ENCODE measurements around the gene DOCK4.
A peak's percentile ranks its signal among the peaks of the same experiment; 100 is the strongest.

Gene DOCK4

DNA sequence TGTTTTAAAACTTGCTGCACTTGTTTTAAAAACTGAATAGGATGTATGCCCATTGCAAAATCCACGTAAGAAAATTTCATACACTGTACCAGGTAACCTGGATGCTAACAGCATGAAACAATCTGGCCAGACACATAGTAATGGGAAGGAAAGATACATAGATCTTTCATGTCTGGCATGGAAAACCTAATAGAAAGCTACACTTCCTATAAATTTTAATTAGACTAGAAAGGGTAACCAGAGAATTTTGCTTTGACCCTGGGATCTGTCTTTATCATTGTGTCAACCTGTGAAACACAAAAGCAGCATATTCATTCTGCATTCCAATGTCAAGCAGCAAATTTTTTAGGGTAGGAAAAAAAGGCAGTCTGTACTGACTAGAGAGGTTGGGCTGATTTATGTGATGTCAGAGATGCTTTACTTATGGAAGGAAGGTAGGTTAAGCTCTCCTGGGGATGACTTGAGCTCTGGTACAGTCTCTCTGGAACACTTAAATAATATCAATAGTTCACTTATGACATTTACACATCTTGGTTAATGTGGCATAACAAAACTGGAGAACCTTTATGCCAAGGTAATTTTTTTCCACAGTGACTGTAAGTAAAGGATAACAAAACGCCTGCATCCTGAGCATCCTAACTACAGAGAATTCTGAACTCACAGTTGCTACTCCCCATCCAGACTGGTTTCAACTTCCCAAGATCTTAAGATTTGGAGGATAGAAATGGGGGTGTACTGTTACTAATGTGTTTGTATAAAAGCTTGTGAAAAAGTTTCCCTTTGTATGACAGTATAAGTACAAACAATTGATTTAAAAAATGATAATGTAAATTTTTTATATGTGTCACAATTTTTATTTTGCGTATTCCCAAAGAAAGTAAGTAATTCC lies 44.7 kb downstream of the DOCK4 start:
- Mint-ChIP-seq H3K9me3 (no peaks in the 10 kb centered on the region), H3K4me1 (peaks cover 7% of the 10 kb centered on the region), H3K27me3 (no peaks in the 10 kb centered on the region), H3K36me3 (no peaks in the 10 kb centered on the region), H3K4me3 (no peak overlapping the region), H3K27ac (no peak overlapping the region)
- ATAC-seq = no peak

DNA sequence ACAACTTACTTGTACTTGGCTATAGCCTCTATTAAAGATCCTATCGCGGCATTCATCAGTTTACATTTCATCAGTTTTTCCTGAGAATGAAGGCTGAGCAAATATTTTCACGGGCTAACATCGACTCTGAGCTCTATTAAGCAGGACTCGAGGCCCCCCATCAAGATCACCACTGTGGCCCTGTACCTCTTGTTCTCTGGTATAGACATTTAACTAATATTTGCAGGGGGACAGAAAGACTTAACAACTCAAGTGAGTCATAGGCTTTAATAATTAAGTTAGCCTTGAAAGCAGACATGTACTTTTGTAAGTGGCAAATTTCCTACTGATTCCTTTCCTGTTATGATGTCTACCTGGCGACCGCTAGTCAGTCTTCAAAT lies 45.4 kb downstream of the DOCK4 start:
- H3K4me3 Mint-ChIP-seq = no peak overlapping the region
- H3K9me3 Mint-ChIP-seq = no peaks in the 10 kb centered on the region
- ATAC-seq = no peak
- H3K4me1 Mint-ChIP-seq = peaks cover 7% of the 10 kb centered on the region
- H3K27ac Mint-ChIP-seq = no peak overlapping the region
- no peaks in the 10 kb centered on the region for H3K36me3 Mint-ChIP-seq
- H3K27me3 Mint-ChIP-seq = no peaks in the 10 kb centered on the region

DNA sequence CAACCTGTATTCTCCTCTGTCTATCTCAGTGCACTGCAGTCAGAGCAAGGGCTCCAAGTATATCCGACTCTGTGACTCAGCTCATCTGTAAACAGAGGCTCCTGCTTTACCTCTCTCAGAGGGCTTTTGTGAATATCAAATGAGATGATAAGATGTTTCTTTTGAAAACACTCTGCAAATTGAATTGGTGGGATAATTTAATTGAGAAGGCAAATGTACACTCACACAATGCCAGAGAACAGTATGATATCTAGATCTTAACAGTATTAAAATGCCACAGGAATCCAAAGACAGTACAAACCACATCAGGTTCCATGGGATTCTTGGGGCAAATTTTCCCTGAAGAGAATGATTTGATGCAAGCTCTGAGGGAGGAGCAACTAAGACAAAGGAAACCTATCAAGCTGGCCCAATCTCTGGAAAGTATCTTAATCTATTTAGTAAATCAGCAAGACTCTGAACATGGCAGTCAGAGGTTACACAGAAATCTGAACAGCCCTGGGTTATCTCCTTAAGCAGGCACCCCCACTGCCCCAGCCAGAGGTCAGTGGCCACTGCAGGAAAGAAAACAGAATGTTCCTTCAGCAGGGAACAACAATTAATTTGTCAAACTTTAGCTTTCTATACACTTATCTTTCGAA lies 45.9 kb downstream of the DOCK4 start:
- H3K27me3 Mint-ChIP-seq = no peaks in the 10 kb centered on the region
- no peak for ATAC-seq
- H3K9me3 Mint-ChIP-seq = no peaks in the 10 kb centered on the region

DNA sequence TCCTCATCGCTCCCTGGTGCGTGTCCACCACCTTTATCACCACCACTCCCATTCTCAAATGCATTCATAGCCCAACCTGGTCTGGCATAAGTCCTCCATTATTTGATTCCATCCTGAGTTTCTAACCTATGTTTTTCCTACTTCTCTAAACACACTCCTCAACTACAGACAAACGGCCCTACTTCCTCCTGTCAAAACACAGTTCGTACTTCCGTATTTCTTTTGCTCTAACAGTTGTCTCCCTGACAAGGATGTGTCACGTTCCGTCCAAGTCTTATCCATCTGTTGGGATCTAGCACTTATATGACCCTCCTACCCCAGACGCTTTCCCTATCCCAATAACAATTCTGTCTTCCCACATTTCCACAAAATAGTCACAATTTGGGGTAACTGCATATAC lies 46.8 kb downstream of the DOCK4 start:
- H3K27me3 Mint-ChIP-seq = no peaks in the 10 kb centered on the region
- H3K36me3 Mint-ChIP-seq = no peaks in the 10 kb centered on the region
- H3K9me3 Mint-ChIP-seq = no peaks in the 10 kb centered on the region
- H3K4me1 Mint-ChIP-seq = peaks cover 7% of the 10 kb centered on the region
- H3K4me3 Mint-ChIP-seq = no peak overlapping the region
- no peak overlapping the region for H3K27ac Mint-ChIP-seq
- ATAC-seq = no peak

More for the DNA sequence above, 45.9 kb downstream of the DOCK4 start:
- Mint-ChIP-seq H3K4me3 (no peak overlapping the region), H3K36me3 (no peaks in the 10 kb centered on the region), H3K27ac (no peak overlapping the region), H3K4me1 (peaks cover 7% of the 10 kb centered on the region)

DNA sequence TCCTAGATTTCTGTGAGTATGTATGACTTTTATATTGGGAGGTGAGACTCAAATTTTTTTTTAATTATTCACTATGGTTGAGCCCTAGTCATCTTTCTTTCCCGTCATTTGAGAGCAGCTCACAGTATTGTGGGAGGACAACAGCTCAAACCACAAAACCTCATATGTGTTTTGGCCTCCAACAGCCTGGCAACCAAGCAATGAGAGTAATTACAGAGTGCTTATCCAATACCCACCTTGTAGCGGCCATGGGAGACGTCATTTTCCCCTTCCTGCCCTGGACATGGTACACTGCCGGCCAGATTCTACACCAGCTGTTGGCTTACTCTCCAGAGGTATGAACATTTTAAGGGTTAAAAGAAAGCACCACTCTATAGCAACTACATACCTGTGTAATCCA lies 49.1 kb downstream of the DOCK4 start:
- Mint-ChIP-seq H3K9me3 (no peaks in the 10 kb centered on the region), H3K36me3 (no peaks in the 10 kb centered on the region), H3K27ac (no peak overlapping the region), H3K27me3 (no peaks in the 10 kb centered on the region), H3K4me1 (peaks cover 7% of the 10 kb centered on the region), H3K4me3 (no peak overlapping the region)
- ATAC-seq = no peak

DNA sequence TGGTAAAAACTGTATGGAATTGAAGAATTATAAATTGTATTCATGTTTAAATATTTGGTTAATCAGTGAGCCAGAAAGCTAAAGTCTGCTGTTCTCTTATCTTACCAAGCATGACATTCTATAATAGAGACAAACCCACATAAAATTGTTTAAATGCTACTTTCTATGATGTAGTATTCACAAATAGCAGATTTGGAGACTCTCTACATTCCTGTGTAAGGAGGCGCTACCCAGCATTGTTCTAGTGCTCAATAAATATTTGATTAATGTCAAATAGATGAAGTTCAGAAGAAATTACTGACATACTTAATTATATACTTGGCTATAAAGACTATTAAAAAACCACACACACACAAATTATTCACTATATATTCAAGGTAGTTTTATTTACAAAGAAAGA lies 49.8 kb downstream of the DOCK4 start:
- no peak for ATAC-seq
- no peak overlapping the region for H3K27ac Mint-ChIP-seq
- H3K4me3 Mint-ChIP-seq = no peak overlapping the region
- H3K9me3 Mint-ChIP-seq = no peaks in the 10 kb centered on the region
- peaks cover 7% of the 10 kb centered on the region for H3K4me1 Mint-ChIP-seq
- no peaks in the 10 kb centered on the region for H3K36me3 Mint-ChIP-seq
- no peaks in the 10 kb centered on the region for H3K27me3 Mint-ChIP-seq

DNA sequence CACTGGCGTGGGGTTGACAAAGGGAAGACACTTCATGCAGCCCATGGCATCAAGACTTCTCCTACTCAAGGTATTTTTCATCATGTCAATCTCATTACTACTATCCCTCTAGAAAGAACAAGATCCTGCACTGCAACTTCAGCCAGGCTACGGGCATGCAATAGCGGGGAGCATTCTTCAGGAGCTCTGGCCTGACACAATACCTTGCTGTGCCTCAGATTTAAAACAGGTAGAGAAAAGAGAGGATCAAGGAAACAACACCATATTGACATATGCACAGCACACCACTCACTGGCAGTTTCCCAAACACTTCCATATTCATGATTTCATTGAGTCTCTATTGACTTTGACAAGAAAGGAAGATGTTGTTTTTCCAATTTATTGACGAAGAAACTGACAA lies 51.5 kb downstream of the DOCK4 start:
- Mint-ChIP-seq H3K27me3 (no peaks in the 10 kb centered on the region), H3K27ac (no peak overlapping the region), H3K4me1 (peaks cover 7% of the 10 kb centered on the region), H3K4me3 (no peak overlapping the region), H3K9me3 (no peaks in the 10 kb centered on the region), H3K36me3 (no peaks in the 10 kb centered on the region)
- peak; percentile 9 for ATAC-seq

DNA sequence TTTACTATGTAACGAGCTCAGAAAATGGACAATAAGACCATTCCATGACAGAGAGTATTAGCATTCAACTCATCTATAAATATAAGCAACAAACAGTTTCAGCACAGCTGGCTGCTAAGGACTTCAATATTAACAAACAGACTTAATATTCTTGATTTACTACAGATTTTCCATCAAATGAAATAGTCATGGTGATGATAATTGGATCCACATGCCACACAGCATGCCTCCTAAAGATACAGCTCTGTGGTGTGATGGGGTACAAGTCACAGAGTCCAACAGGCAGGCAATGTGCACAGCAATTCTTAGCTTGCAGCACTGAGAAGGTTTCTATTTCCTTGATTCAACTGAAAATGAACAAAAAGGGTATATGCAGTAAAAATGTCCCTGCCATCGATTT lies 54.0 kb downstream of the DOCK4 start:
- no peak for ATAC-seq
- Mint-ChIP-seq H3K36me3 (no peaks in the 10 kb centered on the region), H3K4me3 (no peak overlapping the region), H3K9me3 (no peaks in the 10 kb centered on the region), H3K4me1 (no peaks in the 10 kb centered on the region), H3K27me3 (peaks cover 7% of the 10 kb centered on the region), H3K27ac (no peak overlapping the region)

DNA sequence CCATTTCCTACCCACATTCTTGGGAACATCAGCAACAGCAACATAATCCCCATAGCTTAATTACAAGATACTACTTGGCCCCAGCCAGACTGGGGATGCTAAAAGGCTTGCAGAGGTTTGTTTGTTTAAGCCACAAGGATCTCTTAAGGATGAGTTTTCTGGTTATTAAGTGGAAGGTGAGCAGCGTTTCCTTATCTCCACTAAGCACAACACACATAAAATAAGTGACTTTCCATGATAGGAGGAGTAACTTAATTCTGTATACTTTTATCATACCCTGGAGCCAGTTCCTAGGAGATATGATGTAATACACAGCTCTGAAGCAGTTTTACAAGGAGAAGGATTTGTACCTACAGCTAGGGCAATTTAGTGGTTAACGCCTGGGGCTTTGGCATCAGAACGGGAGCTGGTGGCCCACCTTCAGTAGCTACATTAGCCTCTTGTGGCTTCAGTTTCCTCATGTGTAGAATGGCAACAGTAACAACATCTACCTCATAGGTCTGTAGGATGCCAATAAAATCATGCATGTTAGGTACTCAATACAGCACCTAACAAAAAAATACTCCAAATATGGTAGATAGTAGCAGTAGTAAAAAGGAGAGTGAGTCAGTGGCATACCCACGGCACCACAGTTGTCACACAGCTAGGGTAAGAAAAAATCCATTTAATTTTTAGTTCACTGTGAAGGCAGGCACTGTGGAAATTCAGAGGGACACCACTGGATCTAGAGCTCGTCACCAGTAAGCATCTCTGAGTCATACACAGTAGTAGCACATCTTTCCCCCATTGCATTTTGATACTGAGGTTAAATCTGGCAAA lies 55.2 kb downstream of the DOCK4 start:
- Mint-ChIP-seq H3K9me3 (no peaks in the 10 kb centered on the region), H3K27me3 (peaks cover 7% of the 10 kb centered on the region), H3K4me1 (no peaks in the 10 kb centered on the region), H3K36me3 (no peaks in the 10 kb centered on the region), H3K4me3 (no peak overlapping the region), H3K27ac (no peak overlapping the region)
- ATAC-seq = no peak

DNA sequence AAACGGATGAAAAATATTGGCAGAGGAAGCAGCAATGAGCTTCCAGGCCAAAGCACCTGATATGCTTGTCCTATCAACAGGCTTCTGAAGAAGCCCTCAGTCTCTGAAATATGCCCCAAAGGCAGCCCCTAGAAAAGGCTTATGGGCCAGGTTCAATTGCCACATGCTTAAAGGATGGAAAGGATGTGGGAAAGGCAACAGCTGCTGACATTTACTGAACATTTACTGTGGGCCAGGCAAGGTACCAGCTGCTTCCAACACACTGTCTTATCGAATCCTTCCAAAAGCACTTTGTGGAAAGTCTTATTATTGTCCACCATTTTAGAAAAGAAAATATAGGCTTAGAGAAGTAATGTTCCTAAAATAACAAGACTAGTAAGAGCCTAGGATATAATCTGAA lies 56.5 kb downstream of the DOCK4 start:
- H3K27ac Mint-ChIP-seq = no peak overlapping the region
- ATAC-seq = no peak
- no peaks in the 10 kb centered on the region for H3K9me3 Mint-ChIP-seq
- H3K36me3 Mint-ChIP-seq = no peaks in the 10 kb centered on the region
- H3K4me1 Mint-ChIP-seq = no peaks in the 10 kb centered on the region
- H3K27me3 Mint-ChIP-seq = peaks cover 7% of the 10 kb centered on the region
- no peak overlapping the region for H3K4me3 Mint-ChIP-seq

DNA sequence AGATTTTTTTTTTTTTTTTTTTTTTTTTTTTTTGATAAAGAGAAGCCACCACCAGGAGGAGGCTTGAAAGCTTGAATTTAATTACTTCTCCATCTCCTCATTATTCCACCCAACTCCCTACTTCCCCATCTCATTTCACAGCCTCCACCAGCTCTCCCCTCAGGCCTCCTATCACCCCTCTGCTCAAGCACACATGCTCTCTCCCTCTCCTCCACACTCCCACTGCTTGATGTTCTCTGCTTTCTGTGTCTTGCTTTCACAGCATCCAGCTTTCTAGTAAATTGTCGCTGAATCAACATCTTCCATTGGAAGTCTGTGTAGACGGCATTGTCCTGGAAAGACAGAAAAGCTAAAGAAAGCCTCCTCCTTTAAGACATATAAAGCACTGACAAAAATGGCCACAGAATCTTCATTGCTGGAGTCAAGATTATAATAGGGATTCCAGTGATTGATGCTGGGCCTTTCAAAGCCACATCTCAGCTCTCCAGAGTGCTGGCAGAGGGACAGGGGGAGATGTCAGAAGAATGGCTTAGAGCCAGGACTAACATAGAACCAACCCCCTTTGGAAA lies 58.3 kb downstream of the DOCK4 start:
- H3K27ac Mint-ChIP-seq = no peak overlapping the region
- no peaks in the 10 kb centered on the region for H3K4me1 Mint-ChIP-seq
- ATAC-seq = no peak
- no peaks in the 10 kb centered on the region for H3K36me3 Mint-ChIP-seq
- H3K27me3 Mint-ChIP-seq = peaks cover 7% of the 10 kb centered on the region
- no peaks in the 10 kb centered on the region for H3K9me3 Mint-ChIP-seq
- H3K4me3 Mint-ChIP-seq = no peak overlapping the region

DNA sequence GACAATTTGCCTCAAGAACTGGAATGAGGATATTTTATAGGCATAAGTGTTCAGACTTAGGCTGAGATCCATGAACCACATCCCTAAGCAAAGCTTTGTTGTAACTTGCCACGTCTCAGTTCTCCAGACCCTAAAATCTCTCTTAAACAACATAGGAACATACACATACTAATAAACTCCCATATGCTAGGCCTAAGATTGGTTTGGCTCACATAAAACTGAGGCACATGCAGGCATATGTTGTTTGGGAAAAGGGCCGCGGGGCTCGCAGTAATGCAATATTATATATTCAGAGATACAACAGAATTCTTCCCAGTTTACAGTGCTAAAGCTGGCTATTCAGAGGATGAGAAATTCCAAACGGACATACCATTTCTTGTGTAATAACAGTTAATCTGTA lies 61.0 kb downstream of the DOCK4 start:
- Mint-ChIP-seq H3K27me3 (peaks cover 7% of the 10 kb centered on the region), H3K27ac (no peak overlapping the region), H3K9me3 (no peaks in the 10 kb centered on the region), H3K36me3 (no peaks in the 10 kb centered on the region), H3K4me3 (no peak overlapping the region), H3K4me1 (no peaks in the 10 kb centered on the region)
- no peak for ATAC-seq

DNA sequence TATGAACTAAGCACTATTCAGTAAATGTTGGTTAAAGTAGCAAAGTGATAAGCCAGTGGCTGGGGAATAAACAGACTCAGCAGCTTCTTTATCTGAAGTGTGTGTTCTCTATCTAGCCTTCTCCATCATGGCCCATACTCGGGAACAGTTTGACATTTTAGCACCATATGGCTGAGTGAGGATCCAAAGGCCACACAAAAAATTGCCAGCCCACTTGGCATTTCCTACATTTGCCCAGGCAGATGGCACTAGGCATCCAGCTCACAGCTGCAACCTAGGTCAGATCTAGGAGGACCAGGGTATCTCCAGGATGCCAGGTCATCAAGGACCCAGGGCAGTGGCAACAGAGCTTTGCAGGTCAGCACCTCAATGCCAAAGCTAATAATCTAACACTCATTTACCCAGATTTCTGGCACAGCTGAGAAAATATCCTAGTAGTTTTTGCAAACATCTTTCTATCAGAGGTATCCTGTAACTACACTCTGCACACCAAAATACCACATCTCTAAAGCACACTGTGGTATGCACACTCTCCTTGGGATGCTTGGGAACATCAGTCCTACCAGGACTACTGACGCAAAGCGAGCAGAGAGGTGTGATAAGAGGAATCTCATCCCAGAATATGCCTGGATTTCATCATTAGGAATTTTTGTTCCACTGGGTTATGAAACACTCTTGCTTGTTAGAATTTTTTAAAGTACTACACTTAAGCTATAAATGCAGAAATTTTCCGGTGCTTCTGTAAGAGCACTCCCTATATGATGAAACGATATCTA lies 61.7 kb downstream of the DOCK4 start:
- Mint-ChIP-seq H3K4me3 (no peak overlapping the region), H3K36me3 (no peaks in the 10 kb centered on the region), H3K27ac (no peak overlapping the region), H3K4me1 (no peaks in the 10 kb centered on the region), H3K27me3 (peaks cover 7% of the 10 kb centered on the region), H3K9me3 (no peaks in the 10 kb centered on the region)
- ATAC-seq = no peak

DNA sequence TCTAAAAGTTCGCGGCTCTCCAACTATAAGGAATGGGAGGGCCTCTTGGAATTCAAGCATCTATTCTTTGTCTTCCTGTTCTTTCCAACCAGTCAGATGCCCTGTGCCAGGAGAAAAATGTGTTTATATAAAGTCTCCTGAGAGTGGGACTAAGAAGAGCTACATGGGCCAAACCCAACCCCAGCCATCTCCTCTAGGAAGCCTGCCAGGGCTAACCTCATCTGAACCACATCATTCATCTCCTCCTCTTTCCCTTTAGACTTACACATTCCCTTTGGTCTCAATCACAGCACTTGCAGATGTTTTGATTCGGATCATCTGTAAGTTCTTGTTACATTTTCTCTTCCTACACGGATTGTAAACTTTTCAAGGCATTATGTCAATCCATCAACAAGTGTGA lies 62.6 kb downstream of the DOCK4 start:
- Mint-ChIP-seq H3K27me3 (no peaks in the 10 kb centered on the region), H3K4me3 (no peak overlapping the region), H3K4me1 (no peaks in the 10 kb centered on the region), H3K27ac (no peak overlapping the region), H3K9me3 (no peaks in the 10 kb centered on the region), H3K36me3 (no peaks in the 10 kb centered on the region)
- no peak for ATAC-seq

DNA sequence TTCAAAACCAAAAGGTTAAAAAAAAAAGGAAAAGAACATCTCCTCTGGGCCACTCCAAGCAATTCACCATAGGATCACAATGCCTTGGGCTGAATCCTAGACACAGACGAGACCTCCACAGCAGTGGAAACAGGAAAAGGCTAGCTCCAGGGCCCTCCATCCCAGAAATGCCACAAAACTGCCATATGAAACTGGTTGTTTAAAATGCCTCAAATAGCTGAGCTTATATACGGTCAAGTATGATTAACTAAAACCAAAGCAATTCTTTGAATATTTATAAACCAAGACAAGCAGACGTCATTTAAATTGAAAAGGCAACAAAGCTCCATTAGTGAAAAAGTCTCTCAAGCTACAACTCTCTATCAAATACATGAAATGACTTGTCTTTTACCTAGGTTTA lies 63.1 kb downstream of the DOCK4 start:
- Mint-ChIP-seq H3K4me1 (no peaks in the 10 kb centered on the region), H3K36me3 (no peaks in the 10 kb centered on the region), H3K4me3 (no peak overlapping the region), H3K27me3 (no peaks in the 10 kb centered on the region), H3K27ac (no peak overlapping the region), H3K9me3 (no peaks in the 10 kb centered on the region)
- ATAC-seq = no peak

Measured in stimulated activated memory B cell treated with anti-CD40 and anti-IgM and Interleukin-4, amounts not matched to agents 10 μg/mL and 1 μg/mL and 100 μg/mL, for 72 hours (primary cell).